Measurements from ENCODE around the gene NPY5R. TPM values are rescaled to one million over a fixed set of nuclear protein-coding genes. Genes with fewer than 3 reads are reported as not detected.

NPY5R gene
- total RNA-seq, result not detected in 2 replicates

DNA sequence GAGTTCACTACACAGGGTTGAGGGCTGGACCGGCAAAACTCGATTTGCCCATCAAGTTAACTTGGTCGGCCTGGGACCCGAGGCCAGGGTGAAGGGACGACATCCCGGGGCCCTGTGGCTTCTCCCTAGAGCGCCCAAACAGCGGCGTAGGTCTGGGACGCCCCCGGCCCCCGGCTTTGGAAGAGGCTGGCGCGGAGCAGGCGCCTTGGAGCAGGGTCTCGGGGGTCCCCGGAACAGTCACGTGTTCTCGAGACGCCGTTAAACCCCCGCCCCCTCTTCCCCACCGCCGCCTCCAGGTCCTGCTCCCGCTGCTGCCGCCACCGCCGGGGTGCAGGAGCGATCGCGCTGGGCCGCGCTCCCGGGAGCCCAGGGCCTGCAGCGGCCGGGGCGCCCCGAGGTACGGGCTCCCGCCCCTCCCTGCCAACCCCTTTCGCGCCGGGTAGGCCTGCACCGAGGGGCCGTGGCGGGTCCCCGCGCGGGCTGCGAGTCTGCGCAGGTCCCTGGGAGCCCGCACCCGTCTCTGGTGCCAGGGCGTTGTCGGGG, at the start of gene NPY5R:
Gene NPY5R, plus strand, starts transcription at position 289 of the 543 bp plus-strand sequence. CDS start 6,382 bp downstream, outside the sequence.
- DNase-seq (ENCODE audit: extremely low read depth, low read depth, low spot score), result no peak

DNA sequence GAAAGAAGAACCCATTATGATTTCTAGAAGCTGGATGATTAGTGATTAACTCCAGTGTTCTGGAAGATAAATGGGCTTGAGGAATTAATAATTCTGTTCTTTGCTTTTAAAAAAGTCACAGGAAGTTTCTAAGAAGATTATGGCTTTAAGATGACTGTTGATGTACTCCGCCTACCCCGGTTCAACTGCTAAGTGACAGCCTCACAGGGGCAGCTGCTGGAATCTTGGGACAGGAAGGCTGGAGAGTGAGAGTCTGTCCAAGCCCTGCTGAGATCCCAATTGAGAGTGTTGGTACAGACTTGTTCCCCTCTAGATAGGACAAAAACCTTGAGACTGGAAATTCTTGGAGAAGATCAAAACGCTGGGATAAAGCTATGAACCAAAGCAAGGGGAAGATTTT, 48.6 kb upstream of the NPY5R start:
- DNase-seq (ENCODE audit: extremely low read depth, low read depth, low spot score), result no peak

DNA sequence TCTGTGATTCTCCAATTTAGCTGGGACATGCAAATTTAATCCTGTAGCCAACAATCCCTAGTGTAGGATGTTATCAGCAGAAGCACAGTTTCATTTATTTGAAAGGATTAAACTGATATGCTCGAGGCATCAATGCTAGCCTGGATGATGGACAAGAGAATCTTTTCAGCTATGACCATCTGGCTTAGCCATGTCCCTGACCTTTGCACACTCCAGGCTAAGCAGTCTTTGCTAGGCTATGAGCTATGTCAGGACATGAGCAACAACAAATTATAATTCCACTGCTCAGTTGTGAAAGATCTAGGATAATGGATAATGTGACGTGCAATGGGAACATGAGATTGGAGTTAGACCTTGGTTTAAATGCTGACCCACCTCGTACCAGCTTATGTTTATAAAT, 43.2 kb upstream of the NPY5R start:
- DNase-seq (ENCODE audit: extremely low read depth, low read depth, low spot score), result no peak

DNA sequence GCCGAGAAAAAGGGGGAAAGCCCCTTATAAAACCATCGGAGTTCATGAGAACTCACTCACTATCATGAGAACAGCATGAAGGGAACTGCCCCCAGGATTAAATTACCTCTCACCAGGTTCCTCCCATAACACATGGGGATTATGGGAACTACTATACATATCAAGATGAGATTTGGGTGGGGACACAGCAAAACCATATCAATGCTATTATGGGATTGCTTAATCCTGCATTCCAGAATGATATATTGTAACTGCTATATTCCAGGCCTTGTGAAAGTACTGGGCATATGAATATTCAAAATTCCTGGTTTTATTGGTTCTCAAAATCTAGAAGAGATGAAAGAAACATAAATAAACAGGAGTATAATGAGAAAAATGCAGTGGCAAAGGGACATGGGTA, 40.6 kb upstream of the NPY5R start:
- no peak for DNase-seq (ENCODE audit: extremely low read depth, low read depth, low spot score)

DNA sequence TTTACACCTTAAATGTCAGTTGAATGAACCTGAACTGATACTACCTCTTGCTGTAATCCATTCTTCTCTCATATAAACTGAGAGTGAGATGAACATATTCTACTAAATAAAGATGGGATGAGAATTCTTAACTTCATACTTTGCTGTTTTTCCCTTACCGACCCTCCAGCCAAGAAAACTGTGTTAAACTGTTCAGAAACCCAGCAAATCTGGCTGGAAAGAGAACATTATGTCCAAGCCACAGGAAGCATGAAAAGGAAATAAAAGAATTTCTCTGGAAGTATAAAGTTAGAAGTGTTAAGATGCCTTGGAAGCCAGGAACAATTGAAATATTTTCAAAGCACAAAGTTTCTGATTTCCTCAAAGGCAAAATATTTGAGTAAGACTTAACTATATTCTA, 34.2 kb upstream of the NPY5R start:
- DNase-seq (ENCODE audit: extremely low read depth, low read depth, low spot score), result no peak

DNA sequence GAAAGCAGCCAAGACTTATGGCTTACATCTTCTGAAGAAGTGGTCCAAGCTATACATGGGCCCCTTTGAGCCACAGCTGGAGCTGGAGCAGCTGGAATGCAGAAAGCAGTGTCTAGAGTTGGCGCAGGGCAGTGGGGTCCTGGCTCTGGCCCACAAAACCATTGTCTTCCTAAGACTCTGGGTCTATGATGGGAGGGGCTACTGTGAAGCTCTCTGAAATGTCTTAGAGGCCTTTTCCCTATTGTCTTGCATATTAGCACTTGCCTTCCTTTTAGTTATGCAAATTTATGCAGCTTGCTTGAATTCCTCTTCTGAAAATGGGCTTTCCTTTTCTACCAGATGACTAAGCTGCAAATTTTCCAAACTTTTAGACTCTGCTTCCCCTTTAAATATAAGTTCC, 26.6 kb upstream of the NPY5R start:
- DNase-seq (ENCODE audit: extremely low read depth, low read depth, low spot score), result no peak

DNA sequence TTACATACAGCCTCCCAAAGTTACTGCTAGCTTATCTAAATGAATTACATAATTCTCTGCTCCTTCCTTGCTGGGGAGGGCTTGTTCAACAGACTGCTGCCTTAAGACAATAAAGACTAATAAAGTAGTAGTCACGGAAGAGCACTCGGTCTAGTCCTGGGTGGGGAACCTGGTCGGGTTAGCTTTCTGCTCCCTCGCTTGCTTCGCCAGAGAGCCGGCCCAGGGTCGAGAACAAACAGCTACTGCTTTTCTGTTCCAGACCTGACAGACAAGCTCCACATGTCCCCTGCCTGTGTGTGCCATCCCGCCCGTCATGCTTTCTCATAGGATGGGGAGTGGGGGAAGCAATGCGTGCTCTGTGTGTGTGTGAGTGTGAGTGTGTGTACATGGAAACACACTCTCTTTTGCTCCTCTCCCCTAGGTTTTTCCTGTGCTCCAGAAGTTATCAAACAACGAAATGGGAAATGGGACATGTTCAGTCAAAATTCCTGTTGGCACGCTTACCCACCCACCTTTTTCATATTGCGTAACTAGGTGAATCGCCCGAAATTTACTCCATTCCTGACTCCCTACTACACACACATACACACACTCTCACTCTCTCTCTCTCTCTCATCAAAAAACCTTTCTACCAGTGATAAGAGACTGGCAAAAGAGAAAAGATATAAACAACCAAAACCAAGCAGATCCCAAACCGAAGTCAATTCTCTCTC, 12.6 kb upstream of the NPY5R start:
- DNase-seq (ENCODE audit: extremely low read depth, low read depth, low spot score), result no peak

DNA sequence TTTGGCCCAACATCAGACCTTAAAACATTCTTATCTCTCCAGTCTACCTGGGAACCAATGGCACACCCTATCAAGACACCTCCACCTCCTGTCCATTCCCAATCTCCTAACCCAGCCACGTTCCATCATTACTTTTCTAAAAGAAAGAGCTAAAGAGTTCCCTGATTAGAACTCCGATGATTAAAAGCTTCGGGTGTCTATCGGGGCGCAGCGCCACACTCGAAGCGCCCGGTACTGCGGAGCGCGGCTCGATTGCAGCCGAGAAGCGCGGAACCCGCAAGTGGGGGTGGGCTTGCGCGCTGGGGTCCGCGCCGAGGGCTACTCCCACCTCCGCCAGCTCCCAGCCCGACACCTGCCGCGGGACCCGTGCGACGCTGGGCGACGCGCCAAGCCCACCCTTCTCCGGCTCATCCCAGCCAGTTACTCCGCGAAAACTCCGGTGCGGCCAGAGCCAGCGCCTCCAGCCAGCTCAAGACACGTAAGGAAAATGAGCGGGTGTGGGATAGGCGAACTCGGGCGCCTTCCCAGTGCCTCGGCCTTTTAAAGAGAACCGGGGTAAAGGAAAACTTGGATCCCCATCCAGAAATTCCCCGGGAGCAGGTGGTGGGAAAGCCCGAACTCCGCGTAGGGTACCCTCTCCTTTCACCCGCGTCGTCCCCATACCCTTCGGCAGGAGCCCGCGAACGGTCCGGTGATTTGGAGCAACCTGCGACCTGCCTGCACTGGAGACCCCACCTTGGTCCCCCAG, 11.9 kb upstream of the NPY5R start:
- no peak for DNase-seq (ENCODE audit: extremely low read depth, low read depth, low spot score)

DNA sequence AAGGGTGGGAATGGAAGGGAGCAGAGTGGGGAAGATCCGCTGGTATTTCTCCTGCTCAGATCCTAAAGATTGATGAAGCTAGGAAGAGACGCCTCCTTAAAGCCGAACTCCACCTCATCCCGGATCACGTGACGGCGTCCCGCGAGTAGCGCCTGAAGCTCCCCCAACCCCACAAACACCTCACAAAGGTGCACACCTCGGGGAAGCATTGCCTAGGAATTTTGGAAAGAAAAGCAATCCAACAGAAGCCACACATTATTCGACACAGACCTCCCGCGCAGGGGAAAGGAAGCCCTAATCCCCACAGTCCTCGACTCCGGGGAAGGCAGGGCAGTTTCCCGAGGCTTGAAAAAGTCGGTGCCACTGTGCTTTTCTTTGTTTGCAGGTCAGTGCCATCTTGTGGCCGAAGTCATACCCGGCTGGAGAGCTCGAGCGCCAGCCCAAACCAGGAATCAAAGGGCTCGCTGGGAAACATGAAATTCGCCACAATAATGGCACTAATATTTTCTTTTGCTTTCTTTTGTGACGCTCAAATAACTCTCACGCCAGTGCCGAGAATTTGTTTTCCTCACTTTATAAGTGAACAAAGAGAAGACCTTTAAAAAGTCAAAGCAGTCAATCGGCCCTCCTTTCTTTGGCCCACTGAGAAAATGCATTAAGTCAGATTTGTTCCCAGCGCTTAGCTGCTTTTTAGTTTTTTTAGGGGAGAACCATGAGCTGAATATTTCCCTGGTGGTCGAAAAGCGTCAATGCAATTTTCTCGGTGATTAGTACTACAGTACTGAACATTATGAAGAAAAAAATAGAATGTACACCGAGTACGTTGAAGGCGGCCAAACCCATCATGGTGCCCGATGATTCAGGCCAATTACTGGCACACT, 10.9 kb upstream of the NPY5R start, which contains the start of gene NPY1R:
Gene NPY1R, minus strand, starts transcription at position 71 of the 881 bp plus-strand sequence. CDS start 6,042 bp downstream, outside the sequence.
- DNase-seq (ENCODE audit: extremely low read depth, low read depth, low spot score), result peak; percentile 51

DNA sequence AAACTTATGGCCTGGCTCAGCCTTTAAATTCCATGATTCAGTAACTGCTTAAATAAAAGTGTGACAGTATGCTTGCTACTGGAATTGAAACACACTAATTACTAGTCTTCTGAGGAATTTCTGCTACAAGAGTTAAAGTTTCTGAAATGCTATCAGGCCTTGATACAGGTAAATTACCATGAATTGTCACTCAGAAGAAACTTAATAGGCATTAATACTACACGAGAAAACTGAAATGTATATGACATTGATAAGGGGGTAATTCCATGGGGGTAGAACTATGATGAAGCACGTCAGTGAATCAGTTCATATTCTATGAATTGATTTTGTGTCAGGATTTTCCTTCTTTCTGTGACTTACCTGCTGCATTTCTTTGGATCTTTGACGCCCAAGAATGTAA, 8.3 kb upstream of the NPY5R start:
- DNase-seq (ENCODE audit: extremely low read depth, low read depth, low spot score), result no peak

DNA sequence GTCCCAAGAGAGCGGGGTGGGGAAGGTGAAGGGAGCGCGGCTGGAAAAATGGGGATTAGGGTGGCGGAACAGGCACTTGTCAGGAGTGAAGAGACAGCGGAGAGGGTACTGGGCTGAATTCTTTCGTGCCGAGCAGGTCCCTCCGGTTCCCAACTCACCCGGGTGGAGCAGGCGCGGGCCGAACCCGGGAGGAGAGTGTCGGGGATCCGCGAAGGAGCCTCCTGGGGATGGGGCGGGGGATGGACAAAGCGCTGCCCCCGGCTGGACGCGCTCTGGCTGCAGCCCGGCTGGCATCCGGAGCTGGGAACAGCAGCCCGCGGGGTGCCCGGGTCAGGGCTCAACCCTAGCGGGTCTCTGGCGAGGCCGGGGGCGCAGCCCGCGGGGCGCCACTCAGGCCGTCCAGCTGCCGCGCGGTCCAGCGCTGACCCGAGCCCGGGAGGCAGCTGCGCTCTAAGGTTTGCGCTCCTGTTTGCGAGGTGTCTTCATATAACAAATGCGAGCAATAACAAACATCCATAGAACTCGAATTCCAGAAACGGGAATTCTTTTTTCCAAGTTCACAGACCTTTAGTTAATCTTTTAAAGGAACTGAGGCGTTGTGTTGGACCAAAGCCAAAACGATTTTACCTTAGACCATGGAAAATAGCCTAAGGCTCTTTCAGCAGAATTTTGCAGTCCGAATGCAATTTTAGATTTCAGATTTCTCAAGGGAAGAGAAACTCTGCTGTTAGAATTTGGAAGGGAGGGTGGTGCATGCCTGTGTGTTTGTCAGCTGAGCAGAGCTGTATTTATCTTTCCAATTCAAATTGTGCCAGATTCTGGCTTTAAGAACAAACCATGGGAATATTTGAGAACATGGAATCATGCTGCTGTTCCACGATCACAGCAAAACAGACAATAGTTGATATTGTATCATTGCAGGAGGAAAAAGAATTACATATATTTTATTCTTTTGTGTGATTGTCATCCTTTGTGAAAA, 744 bp downstream of the NPY5R start:
- DNase-seq (ENCODE audit: extremely low read depth, low read depth, low spot score), result no peak

DNA sequence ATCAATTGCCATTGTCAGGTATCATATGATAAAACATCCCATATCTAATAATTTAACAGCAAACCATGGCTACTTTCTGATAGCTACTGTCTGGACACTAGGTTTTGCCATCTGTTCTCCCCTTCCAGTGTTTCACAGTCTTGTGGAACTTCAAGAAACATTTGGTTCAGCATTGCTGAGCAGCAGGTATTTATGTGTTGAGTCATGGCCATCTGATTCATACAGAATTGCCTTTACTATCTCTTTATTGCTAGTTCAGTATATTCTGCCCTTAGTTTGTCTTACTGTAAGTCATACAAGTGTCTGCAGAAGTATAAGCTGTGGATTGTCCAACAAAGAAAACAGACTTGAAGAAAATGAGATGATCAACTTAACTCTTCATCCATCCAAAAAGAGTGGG, 7.0 kb downstream of the NPY5R start:
- DNase-seq (ENCODE audit: extremely low read depth, low read depth, low spot score), result no peak

DNA sequence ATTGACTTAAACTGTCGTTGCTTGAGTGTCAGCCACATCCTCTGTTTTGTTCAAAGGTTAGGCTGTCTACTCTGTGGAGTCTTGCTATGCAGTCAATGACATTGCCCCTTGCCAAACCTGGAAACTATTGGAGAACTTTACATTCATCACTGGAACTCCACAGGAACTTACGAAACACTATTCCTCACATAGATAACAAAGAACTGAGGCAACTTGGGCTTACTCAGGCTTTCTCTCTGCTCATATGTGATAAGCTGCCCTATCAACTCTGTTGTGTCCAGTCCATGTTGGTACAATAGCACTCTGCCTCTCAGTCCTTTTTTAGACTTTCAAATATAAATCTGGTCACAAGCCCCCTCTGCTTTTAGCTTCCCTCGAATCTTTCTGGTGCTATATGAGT, 9.4 kb downstream of the NPY5R start:
- DNase-seq (ENCODE audit: extremely low read depth, low read depth, low spot score), result no peak

DNA sequence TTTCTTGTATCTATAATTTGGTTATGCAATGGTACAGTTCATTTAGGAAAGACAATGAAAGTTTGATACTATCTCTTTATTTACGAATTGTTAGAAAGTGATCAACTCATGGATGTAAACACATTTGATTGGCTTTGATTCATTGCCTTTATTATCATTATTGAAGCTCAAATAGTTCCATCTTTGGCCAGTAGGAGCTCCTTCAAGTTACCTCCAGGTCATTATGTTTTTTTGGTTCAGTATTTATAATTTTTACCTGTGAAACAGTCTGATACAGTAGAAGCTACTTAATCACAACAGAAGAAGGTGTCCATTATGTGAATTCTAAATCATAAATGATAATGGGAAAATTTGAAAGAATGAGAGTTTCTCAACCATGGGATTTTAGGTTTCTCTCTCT, 12.4 kb downstream of the NPY5R start:
- no peak for DNase-seq (ENCODE audit: extremely low read depth, low read depth, low spot score)

DNA sequence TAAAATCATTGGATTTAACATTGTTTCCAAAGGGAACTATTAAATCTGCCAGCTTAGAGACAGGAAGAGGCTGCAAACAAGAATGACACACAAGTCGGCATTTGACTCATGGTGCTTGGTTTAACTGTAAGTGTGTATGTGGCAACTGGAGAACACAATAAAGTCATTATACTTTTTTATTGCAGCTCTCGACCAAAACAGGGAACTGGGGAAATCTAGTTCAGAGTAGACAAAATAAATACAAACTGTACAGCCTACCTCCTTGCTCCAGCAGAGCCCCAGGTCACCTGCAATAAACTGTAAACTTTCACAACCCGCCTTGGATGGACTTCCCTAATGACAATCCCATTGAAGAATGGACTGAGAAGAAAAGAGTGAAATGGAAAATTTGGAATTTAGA, 24.0 kb downstream of the NPY5R start:
- no peak for DNase-seq (ENCODE audit: extremely low read depth, low read depth, low spot score)

DNA sequence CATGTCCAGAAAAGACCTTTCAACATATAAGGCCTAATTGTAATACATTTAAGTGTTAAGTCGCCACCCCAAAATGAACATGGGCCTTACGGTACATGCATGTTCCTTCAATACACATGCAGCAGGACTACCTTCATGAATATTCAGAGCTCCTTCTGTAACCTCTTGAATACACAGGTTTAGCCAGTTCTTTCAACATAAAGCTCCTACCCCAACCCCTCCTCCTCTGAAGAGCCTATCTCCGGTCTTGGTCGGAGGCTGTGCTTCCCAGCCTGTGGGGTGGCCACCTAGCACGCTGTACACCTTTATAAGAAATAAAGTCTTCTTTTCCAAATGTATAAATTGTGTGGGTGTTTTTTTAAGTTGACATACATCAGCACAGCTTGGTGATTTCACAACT, 28.3 kb downstream of the NPY5R start:
- no peak for DNase-seq (ENCODE audit: extremely low read depth, low read depth, low spot score)

DNA sequence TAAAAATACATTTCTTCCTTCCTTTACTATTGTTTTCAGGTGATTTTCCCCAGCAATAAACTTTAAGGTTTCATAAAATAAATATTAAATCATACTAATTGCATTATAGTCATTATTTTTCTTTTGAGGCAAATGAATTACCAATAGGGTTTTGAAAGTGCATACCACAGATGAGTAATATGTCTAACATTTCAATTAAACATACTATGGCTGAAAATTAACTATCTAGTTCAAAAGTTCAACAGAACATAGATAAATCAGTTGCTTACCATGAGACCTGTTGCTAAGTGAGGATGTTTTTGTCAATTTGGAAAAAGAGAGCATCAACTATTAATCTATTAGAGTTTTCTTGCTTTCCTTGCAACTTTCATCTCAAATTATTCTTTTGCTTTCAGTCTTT, 35.0 kb downstream of the NPY5R start:
- DNase-seq (ENCODE audit: extremely low read depth, low read depth, low spot score), result no peak

DNA sequence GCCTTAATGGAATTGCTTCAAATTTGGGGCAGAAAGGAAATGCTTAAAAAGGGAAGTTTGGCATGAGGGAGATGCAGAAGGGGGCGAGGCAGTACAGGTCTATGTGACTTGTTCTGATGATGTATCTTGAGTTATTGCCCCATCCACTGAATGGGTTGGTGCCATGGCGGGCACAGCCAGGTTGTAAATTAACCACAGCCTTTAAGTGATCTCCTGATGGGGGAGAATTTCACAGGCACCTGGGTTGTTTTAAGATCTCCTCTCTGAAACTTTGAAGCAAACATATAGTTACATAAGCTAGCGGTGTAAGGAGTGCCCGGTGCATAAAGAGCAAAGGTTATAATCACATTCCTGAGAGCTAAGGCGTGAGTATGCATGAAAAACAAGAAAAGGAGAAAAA, 37.0 kb downstream of the NPY5R start:
- DNase-seq (ENCODE audit: extremely low read depth, low read depth, low spot score), result no peak

DNA sequence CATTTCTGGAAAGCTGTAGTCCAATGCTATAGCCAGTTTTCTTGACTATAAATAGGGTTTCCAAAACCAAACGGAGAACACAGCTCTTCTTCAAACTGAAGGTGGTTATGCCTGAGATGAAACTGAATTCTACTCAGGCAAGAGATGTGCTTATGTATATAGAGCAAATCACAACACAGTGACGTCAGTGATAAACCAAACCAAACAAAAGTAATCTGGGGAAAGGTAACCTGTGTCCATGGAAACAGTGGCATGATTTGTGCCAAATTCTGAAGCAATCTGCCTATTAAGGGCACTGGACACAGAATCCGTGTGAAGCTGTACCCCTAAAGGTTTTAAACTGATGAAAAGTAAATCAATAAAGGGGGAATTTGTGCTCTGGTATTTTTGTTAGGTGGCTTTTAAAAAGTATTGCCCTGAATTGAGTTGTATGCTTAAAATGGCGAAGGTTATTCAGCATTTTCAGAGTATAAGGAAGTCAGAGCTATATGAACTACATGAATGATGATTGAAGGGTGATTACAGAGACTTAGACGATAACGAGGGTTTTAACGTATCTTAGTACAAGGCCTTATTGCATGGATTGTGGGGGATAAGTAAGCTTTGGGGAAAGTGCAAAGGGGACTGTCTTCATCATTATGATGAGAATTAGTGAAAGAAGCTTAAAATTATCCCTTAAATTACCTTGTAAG, 38.6 kb downstream of the NPY5R start:
- DNase-seq (ENCODE audit: extremely low read depth, low read depth, low spot score), result no peak
